Stimulated activated CD8-positive, alpha-beta memory T cell treated with anti-CD3 and anti-CD28 coated beads, Interleukin-4, amount 100 ng/mL, for 4 hours (primary cell): ENCODE data around the gene SYCP2L.

Source experiments
- DNase-seq, 2 donors: peaks; one replicate each; pipeline ENCODE4 v3.0.0-alpha.2; 2020; ENCODE audit warnings: low read depth in 2 of 2, low spot score in 1 of 2

SYCP2L gene

GRCh38 chr6:11006061-11006460, 119.2 kb downstream of the SYCP2L start:
- no peak for DNase-seq

DNA sequence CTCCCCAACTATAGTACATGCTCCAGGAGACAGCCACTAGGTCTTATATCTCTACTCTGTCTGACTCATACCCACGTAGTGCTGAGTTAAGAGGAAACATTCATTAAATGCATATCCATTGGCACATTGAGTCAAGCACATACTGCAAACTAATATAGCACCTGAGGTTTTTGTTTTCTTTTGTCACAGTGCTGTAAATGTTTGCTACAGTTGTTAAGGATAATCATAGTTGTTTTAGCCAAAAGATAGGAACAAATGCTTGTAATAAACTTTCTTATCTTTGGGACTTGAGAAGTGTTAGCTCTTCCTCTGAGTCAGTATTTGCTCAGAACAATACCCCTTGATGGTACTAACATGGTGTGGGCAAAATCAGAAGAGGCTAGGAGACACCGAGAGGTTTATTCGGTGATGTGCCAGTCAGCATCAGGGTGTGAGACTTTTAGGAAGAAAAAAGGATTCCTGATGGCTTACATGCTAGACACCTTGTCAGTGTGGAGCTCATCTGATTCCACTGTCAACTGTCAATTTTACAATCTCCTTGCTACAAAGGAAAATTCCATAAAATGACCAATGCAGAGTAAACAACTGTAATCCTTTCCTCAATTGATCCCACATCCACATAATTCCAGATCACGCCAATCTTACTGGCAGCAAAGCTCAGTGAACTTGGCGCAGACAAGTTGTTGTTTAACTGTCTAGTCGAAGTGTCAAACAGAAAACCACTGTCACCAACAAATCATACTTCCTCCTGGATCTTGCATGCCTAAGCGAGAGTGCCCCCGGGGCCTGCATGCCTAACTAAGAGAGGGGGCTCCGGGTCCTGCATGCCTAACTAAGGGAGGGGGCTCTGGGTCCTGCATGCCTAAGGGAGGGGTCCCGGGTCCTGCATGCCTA, 121.1 kb downstream of the SYCP2L start:
- DNase-seq, result no peak

DNA sequence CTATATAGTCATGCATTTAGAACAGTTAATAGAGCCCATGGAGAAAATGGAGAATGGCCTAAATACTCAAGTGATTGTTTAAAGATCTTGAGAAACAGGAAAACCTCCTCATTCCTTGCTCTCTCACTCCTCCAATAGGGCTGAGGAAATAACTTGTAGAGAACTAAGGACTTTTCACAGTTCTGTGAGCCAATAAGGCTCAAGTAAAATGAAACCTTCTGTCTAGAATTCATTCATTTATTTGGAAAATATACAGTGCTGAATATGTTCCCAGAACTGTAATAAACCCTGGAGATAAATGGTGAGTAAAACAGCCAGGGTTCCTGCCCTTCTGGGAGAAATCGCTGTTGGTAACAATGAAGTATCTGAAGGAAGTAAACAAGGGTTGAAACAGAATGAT, 122.0 kb downstream of the SYCP2L start:
- no peak for DNase-seq

- DNase-seq, result no peak
Measured at GRCh38 chr6:11009353-11009752, 122.5 kb downstream of the SYCP2L start.

- no peak for DNase-seq
Measured at GRCh38 chr6:11011787-11012234, 125.0 kb downstream of the SYCP2L start.

DNA sequence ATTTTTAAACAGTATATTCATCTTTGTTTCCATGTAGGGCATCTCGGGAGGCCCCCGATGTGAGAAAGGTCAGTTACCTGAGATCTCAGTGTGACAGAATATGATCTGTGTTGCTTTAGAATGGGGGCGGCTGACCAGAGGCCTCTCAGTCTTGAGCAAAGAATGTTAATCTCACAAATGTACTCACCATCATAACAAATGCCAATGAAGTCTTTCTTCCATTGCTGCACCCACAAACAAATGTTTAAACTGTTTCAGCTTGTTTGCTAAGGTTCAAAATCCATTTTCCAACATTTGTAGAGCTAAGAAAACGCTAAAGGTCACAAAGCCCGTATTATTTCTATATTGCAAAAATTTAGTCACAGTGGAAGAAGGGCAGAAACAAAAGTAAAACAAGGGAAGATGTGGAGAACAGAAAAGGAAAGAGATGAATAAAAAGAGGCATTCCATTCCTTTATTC, 125.5 kb downstream of the SYCP2L start:
- DNase-seq, result no peak

DNA sequence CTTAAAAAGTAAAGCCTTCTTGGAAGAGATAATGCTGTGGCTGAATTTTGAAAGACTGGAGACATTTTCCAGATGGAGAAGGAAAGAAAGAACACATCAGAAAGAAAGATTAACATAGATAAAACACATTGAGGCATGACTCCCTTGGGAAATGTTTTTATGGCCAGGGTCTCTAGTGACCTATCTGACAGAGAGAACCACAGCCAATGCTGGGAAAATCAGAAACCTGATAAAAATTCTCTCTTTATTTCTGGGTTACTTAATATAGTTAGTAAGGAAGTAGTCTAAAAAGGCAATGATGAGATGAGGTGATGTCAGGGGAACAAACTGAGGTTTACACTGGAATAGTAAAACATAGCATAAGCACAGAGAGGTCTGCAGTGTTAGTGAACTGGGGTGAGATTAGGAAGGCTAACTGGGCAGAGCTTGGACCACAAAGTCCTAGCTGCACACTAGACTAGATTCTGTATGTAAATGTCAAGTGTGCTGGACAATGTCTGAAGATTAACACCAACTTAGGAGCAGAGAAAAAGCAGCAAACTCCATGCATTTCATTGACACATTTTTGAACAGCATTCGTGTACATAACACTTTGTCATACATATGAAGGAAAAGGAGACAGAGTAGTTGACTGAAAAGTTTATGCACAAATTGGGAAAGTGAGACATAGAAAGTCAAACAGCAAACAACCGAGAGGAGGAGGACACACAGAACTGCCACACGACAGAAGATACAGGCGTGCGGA, 126.3 kb downstream of the SYCP2L start:
- DNase-seq, result no peak

GRCh38 chr6:11013721-11014070, 126.8 kb downstream of the SYCP2L start:
- DNase-seq, result no peak

GRCh38 chr6:11015102-11015501, 128.2 kb downstream of the SYCP2L start:
- DNase-seq, result no peak

DNA sequence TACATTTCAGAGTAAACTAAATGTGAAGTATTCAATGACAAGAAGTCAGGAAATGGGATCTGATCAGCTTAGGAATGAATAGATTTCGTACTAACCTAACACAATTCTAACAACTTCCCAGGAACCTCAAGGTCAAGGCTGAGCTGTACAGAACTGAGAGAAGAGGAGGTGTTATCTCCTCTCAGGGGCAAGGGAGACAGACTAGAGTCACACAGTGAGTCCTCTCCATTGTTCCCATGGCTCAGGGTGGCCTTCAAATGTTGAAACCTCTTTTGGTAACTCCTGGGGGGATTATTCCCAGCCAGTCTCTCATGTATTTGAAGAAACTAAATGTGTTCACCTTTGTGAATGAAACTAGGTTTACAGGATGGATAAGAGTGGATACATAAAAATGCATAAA, 129.6 kb downstream of the SYCP2L start:
- DNase-seq, result no peak

DNA sequence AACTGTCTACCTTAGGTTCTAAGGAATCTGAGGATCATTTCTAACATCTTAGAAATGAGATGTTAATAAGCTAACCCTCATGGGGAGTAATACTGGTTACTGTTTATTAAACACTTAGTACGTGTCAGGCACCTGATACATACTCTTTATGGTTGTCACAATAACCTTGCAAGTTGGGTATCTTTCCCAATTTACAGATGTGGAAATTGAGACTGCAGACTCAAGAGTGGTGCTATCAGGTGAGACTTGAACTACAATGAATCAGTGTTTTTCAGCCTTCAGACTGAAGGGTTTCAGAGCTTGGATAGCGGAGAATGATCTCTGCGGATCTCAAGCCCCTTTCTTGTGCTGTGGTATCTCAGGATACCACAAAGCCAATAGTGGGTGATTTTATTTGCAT, 130.2 kb downstream of the SYCP2L start:
- no peak for DNase-seq

- DNase-seq, result no peak
Measured at GRCh38 chr6:11018225-11018624, 131.4 kb downstream of the SYCP2L start.

GRCh38 chr6:11021003-11021402, 134.2 kb downstream of the SYCP2L start:
- DNase-seq, result no peak

DNA sequence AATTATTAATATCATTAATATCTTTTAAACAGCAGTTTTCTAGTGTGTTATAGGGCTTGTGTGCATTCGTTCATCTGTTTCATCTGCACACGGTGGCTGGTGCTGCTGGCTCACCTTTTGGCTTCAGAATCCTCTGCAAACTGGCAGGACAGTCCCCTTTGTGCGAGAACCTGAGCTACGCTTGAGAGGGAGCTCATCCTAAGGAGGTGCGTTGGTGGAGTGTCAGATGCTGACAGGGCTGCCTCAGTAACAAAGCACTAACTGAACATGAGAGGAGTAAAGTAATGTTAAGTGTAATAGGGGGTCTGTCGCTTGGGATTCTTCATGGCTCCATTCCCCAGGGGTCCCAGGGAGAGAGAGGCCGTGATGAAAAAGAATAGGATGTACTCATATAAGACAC, 134.9 kb downstream of the SYCP2L start:
- no peak for DNase-seq

DNA sequence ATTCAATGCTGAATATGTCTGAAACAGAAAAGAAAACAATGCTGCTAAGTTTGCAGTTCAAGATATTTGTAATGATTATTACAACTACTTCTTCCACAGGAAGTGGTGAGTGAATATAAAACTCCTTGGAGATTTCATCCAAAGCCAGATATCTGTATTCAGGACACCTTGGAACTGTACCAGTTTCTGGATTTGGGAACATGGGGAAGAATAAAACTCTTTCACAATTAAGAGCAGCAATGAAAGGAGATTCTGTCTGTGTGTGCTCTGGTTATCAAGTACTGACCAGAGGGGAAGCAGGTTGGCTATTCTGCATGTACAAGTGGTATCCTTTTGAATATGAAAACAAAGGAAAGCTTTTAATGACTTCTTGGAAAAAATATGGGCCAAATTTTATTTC, 136.2 kb downstream of the SYCP2L start:
- no peak for DNase-seq
